ENCODE data around the gene ART1.

DNA sequence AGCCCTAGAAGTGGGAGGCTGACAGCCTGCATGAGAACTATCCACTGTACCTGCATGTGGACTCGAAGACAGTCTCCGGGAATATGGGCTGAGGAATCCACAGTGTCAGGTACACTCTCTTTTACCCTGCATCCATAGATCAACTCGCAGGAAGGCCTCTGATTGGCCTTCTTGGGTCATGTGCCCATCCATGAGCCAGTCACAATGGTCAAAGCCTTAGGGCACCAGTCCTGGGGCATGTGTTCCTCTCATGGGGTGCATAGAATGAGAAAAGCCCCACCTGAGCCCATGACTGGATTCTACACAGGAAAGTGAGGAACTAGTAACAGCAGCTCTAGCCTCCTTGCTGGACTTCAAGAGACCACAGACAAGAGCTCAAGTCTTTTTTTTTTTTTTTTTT is 10.6 kb downstream of the ART1 start:
- no peak for TF ChIP-seq EZH2 (IDR thresholded peaks at IDR 0.05; ENCODE audit: low read length)
- TF ChIP-seq, protein P1, sequence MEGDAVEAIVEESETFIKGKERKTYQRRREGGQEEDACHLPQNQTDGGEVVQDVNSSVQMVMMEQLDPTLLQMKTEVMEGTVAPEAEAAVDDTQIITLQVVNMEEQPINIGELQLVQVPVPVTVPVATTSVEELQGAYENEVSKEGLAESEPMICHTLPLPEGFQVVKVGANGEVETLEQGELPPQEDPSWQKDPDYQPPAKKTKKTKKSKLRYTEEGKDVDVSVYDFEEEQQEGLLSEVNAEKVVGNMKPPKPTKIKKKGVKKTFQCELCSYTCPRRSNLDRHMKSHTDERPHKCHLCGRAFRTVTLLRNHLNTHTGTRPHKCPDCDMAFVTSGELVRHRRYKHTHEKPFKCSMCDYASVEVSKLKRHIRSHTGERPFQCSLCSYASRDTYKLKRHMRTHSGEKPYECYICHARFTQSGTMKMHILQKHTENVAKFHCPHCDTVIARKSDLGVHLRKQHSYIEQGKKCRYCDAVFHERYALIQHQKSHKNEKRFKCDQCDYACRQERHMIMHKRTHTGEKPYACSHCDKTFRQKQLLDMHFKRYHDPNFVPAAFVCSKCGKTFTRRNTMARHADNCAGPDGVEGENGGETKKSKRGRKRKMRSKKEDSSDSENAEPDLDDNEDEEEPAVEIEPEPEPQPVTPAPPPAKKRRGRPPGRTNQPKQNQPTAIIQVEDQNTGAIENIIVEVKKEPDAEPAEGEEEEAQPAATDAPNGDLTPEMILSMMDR (optimal IDR thresholded peaks at IDR 0.05 in 1 of 3, IDR thresholded peaks at IDR 0.05 in 1 of 3, conservative IDR thresholded peaks at IDR 0.05 in 1 of 3; ENCODE audit: extremely low read depth in 1 of 3, insufficient read depth in 2 of 3, low read length in 3 of 3): no peak
